HepG2 (cell line): ENCODE data around the gene GMPR. TPM values are rescaled to one million over a fixed set of nuclear protein-coding genes. Genes with fewer than 3 reads are reported as not detected.

Experiments used
- ATAC-seq: fragments of 200-7000 bp; cut with Tn5 transposase; 3 replicates; pipeline ENCODE4 v1.9.1; 2020; ENCODE audit warnings: mild to moderate bottlenecking, moderate library complexity
- BruUV-seq: library from RNA; stranded (reverse); fragments of 400-500 nt; replicated peaks from 2 replicates; lab custom pipeline; 2021; lab: Mats Ljungman, UMichigan
- CTCF ChIA-PET: fragments of 300-600 bp; formaldehyde crosslinking; extraction: SDS; loops from one replicate; lab custom pipeline; 2021; ENCODE audit warnings: low total read pairs, inconsistent platforms, low intra/inter-chr PET ratio; lab: Yijun Ruan, JAX
- POLR2A ChIA-PET: fragments of 350-600 bp; sonication (Branson Sonifier 250); formaldehyde crosslinking; loops from one replicate; lab custom pipeline; 2020; ENCODE audit warnings: antibody characterized with exemption, inconsistent platforms; lab: Yijun Ruan, JAX
- DNase-seq: peaks from one replicate; pipeline ENCODE4 v3.0.0-alpha.2; 2015; ENCODE audit warnings: low spot score
- FAIRE-seq: peaks from 3 replicates; lab custom pipeline; 2011; peaks lifted over from hg19 to GRCh38; lab: Jason Lieb, UNC
- H2AFZ ChIP-seq: one replicate; pipeline ENCODE4 v1.6.1; 2011; ENCODE audit warnings: low read length, inconsistent platforms
- H3K27ac ChIP-seq: fragments of 300-600 bp; 3 replicates; pipeline ENCODE4 v1.8.0; 2011; ENCODE audit warnings: mixed run types, mild to moderate bottlenecking, mixed read lengths, low read length, inconsistent platforms; ENCODE audit not compliant: insufficient read depth; ENCODE audit errors: extremely low read length
- H3K27me3 ChIP-seq, 2 experiments: fragments of 200-600 bp in 1 of 2; 2 replicates in 1 of 2; 3 replicates in 1 of 2; pipeline versions ENCODE4 v1.6.0 to v1.8.0; 2011; ENCODE audit warnings: low read length in 2 of 2, mild to moderate bottlenecking in 2 of 2, moderate library complexity in 2 of 2, inconsistent platforms in 1 of 2; ENCODE audit not compliant: insufficient read depth in 2 of 2, control insufficient read depth in 1 of 2
- H3K36me3 ChIP-seq, 2 experiments: fragments of 200-600 bp in 1 of 2; replicated peaks in 1 of 2; 2 replicates in 1 of 2; 3 replicates in 1 of 2; pipeline versions ENCODE4 v1.5.1 to v1.8.0; 2011; ENCODE audit warnings: low read length in 2 of 2, inconsistent platforms in 1 of 2; ENCODE audit not compliant: insufficient read depth in 2 of 2, control insufficient read depth in 1 of 2
- H3K4me1 ChIP-seq: 2 replicates; pipeline ENCODE4 v1.5.1; 2012; ENCODE audit warnings: low read length, inconsistent platforms; ENCODE audit not compliant: insufficient read depth
- H3K4me2 ChIP-seq: 2 replicates; pipeline ENCODE4 v1.6.0; 2011; ENCODE audit warnings: low read depth, low read length, inconsistent platforms
- H3K4me3 ChIP-seq, 3 experiments: fragments of 200-600 bp in 1 of 3; sonication (generic), shearing (Covaris generic) in 1 of 3; replicated peaks in 1 of 3; 2 replicates each; pipeline ENCODE4 v1.5.1; 2011 to 2016; ENCODE audit warnings: low read length in 3 of 3, inconsistent platforms in 2 of 3, low read depth in 2 of 3, mild to moderate bottlenecking in 2 of 3, control low read depth in 1 of 3, mixed read lengths in 1 of 3; ENCODE audit not compliant: insufficient read depth in 1 of 3
- H3K79me2 ChIP-seq: one replicate; pipeline ENCODE4 v1.6.1; 2011; ENCODE audit warnings: low read length, inconsistent platforms; ENCODE audit not compliant: insufficient read depth
- H3K9ac ChIP-seq: 2 replicates; pipeline ENCODE4 v1.6.0; 2011; ENCODE audit warnings: mild to moderate bottlenecking, low read depth, low read length, inconsistent platforms; ENCODE audit not compliant: insufficient read depth
- H3K9me3 ChIP-seq: 2 replicates; pipeline ENCODE4 v1.5.1; 2012; ENCODE audit warnings: mild to moderate bottlenecking, low read length
- H4K20me1 ChIP-seq: 2 replicates; pipeline ENCODE4 v1.6.0; 2011; ENCODE audit warnings: inconsistent platforms, mild to moderate bottlenecking, low read length, moderate library complexity; ENCODE audit not compliant: insufficient read depth
- FLYWCH1 ChIP-seq: sonication (generic); formaldehyde crosslinking; IDR thresholded peaks from 2 replicates; pipeline ENCODE4 v1.8.1; 2023; ENCODE audit warnings: mild to moderate bottlenecking, missing genetic modification reagents
- HNRNPH1 ChIP-seq: fragments of 200-400 bp; formaldehyde crosslinking; optimal IDR thresholded peaks from 2 replicates; pipeline ENCODE3; 2017; ENCODE audit warnings: mild to moderate bottlenecking, low read depth, low read length
- ZFY ChIP-seq: sonication (generic); formaldehyde crosslinking; IDR thresholded peaks from 2 replicates; pipeline ENCODE4 v1.4.0; 2020; ENCODE audit warnings: missing genetic modification reagents
- ZNF33A ChIP-seq: sonication (generic); formaldehyde crosslinking; IDR thresholded peaks from 2 replicates; pipeline ENCODE4 v1.5.1; 2020; ENCODE audit warnings: missing genetic modification reagents, mild to moderate bottlenecking, moderate library complexity, borderline replicate concordance
- ZNF589 ChIP-seq: sonication (generic); formaldehyde crosslinking; conservative IDR thresholded peaks from 2 replicates; pipeline ENCODE4 v1.8.0; 2022; ENCODE audit warnings: mild to moderate bottlenecking, moderate library complexity, missing genetic modification reagents
- ZNF598 ChIP-seq: sonication (generic); formaldehyde crosslinking; IDR thresholded peaks from 2 replicates; pipeline ENCODE4 v1.5.1; 2020; ENCODE audit warnings: mild to moderate bottlenecking, missing genetic modification reagents, borderline replicate concordance
- ZSCAN21 ChIP-seq: sonication (generic); formaldehyde crosslinking; IDR thresholded peaks from 2 replicates; pipeline ENCODE4 v1.8.0; 2022; ENCODE audit warnings: mild to moderate bottlenecking, missing genetic modification reagents, moderate library complexity, borderline replicate concordance
- WGBS: methylation state at CpG from one replicate; pipeline ENCODE4 v1.1.6; 2017; ENCODE audit warnings: low lambda C conversion rate; 5-methylcytosine and 5-hydroxymethylcytosine counted together
- in situ Hi-C: cut with HindIII; loops from 2 replicates; pipeline ENCODE4 v1.10.0; 2017; ENCODE audit warnings: low pct_unique_long_range_greater_than_20kb; ENCODE audit not compliant: extremely low pct_ligation_motif_present
- intact Hi-C: fragments of 100-400 bp; cut with micrococcal nuclease; formaldehyde crosslinking; loops from one replicate; pipeline ENCODE4 v1.10.0; 2022; ENCODE audit not compliant: unreplicated experiment
- polyA plus RNA-seq, 8 experiments: library from polyadenylated mRNA; depleted of rRNA in 3 of 8; stranded (reverse) in 7 of 8; unstranded in 1 of 8; fragments of >200 nt; fragmentation: Illumina TruSeq in 4 of 8; extraction: Trizol in 4 of 8; gene quantifications; 2 replicates each; pipeline versions ENCODE4 v1.2.1 to v1.2.3, GENCODE V29; 2011 to 2016; ENCODE audit warnings: low read depth in 4 of 8, missing spikeins in 1 of 8, mixed read lengths in 1 of 8; ENCODE audit not compliant: insufficient read depth in 1 of 8
- total RNA-seq, 5 experiments: library from RNA; depleted of rRNA; stranded (reverse); fragments of >200 nt; fragmentation: Illumina TruSeq; extraction: Trizol; gene quantifications; 2 replicates each; pipeline ENCODE4 v1.2.3, GENCODE V29; 2016; ENCODE audit warnings: low read depth in 1 of 5
- TF ChIP-seq, protein P1 (sequence below): sonication (generic); formaldehyde crosslinking; conservative IDR thresholded peaks from 2 replicates; pipeline ENCODE4 v1.8.1; 2023; ENCODE audit warnings: missing genetic modification reagents
- TF ChIP-seq, protein P2 (sequence below): IDR thresholded peaks from 2 replicates; pipeline ENCODE4 v1.6.1; 2018; ENCODE audit warnings: missing genetic modification reagents
- TF ChIP-seq, protein P3 (sequence below): sonication (generic); formaldehyde crosslinking; IDR thresholded peaks from 2 replicates; pipeline ENCODE4 v1.4.0; 2020; ENCODE audit warnings: missing genetic modification reagents

GMPR gene
- total and polyA plus RNA-seq, 2 of the 13 experiments (the other 11 are each of a cell fraction or from before 2014, with no cell fraction given): not detected

DNA sequence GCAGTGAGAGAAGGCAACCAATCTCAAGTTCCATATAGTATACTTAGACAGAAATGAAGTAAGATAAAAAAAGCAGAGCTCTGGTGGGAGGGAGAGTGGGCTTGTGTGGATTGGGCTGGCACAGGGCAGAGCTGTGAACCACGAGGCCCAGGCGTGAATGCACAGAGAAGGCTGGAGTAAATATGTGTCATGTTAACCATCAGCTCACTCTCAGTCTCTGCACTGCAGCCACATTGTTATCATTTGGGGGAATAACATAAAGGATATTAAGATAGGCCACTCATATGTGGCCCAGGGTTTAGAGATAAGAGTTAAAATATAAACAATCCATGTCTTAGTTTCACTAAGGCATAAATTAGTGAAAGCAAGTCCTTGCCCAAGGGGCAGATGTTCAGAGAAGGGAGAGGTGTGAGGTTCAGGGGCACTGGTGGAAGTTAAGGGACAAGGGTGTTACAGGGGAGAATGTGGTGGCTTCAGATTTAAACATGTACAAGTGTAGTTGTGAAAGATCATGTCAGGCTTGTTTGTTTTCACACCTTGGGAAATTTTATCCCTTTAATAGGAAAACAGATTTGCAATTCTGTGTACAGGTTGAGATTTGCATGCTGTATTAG lies 14.4 kb downstream of the GMPR start:
- ATAC-seq (no peak), FAIRE-seq (no peak), DNase-seq (no peak)
- H3K4me2 ChIP-seq: no peak overlapping the region
- ChIA-PET POLR2A (no interaction called here), CTCF (no interaction called here)
- no peaks in the 10 kb centered on the region for H4K20me1 ChIP-seq
- H2AFZ ChIP-seq: no peak overlapping the region
- no peaks in the 10 kb centered on the region for H3K79me2 ChIP-seq
- no peaks in the 10 kb centered on the region for H3K4me1 ChIP-seq
- H3K4me3 ChIP-seq: no peak overlapping the region
- no peak overlapping the region for H3K27ac ChIP-seq
- TF ChIP-seq ZNF589 (CRISPR knock-in tag) (no peak), ZSCAN21 (CRISPR knock-in tag) (no peak), HNRNPH1 (no peak), ZFY (no peak), FLYWCH1 (no peak), ZNF33A (CRISPR knock-in tag) (no peak), ZNF598 (CRISPR knock-in tag) (no peak)
- TF ChIP-seq, protein P1, sequence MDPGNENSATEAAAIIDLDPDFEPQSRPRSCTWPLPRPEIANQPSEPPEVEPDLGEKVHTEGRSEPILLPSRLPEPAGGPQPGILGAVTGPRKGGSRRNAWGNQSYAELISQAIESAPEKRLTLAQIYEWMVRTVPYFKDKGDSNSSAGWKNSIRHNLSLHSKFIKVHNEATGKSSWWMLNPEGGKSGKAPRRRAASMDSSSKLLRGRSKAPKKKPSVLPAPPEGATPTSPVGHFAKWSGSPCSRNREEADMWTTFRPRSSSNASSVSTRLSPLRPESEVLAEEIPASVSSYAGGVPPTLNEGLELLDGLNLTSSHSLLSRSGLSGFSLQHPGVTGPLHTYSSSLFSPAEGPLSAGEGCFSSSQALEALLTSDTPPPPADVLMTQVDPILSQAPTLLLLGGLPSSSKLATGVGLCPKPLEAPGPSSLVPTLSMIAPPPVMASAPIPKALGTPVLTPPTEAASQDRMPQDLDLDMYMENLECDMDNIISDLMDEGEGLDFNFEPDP (CRISPR knock-in tag): no peak
- TF ChIP-seq, protein P2, sequence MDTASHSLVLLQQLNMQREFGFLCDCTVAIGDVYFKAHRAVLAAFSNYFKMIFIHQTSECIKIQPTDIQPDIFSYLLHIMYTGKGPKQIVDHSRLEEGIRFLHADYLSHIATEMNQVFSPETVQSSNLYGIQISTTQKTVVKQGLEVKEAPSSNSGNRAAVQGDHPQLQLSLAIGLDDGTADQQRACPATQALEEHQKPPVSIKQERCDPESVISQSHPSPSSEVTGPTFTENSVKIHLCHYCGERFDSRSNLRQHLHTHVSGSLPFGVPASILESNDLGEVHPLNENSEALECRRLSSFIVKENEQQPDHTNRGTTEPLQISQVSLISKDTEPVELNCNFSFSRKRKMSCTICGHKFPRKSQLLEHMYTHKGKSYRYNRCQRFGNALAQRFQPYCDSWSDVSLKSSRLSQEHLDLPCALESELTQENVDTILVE: no peak
- TF ChIP-seq, protein P3, sequence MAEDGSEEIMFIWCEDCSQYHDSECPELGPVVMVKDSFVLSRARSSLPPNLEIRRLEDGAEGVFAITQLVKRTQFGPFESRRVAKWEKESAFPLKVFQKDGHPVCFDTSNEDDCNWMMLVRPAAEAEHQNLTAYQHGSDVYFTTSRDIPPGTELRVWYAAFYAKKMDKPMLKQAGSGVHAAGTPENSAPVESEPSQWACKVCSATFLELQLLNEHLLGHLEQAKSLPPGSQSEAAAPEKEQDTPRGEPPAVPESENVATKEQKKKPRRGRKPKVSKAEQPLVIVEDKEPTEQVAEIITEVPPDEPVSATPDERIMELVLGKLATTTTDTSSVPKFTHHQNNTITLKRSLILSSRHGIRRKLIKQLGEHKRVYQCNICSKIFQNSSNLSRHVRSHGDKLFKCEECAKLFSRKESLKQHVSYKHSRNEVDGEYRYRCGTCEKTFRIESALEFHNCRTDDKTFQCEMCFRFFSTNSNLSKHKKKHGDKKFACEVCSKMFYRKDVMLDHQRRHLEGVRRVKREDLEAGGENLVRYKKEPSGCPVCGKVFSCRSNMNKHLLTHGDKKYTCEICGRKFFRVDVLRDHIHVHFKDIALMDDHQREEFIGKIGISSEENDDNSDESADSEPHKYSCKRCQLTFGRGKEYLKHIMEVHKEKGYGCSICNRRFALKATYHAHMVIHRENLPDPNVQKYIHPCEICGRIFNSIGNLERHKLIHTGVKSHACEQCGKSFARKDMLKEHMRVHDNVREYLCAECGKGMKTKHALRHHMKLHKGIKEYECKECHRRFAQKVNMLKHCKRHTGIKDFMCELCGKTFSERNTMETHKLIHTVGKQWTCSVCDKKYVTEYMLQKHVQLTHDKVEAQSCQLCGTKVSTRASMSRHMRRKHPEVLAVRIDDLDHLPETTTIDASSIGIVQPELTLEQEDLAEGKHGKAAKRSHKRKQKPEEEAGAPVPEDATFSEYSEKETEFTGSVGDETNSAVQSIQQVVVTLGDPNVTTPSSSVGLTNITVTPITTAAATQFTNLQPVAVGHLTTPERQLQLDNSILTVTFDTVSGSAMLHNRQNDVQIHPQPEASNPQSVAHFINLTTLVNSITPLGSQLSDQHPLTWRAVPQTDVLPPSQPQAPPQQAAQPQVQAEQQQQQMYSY (CRISPR knock-in tag): no peak
- H3K9me3 ChIP-seq: no peaks in the 10 kb centered on the region
- BruUV-seq: no TSS peak
- no peak overlapping the region for H3K9ac ChIP-seq
- in situ Hi-C loops (no loop called here), intact Hi-C loops (no loop called here)
- WGBS: 27% methylated on average over 2 of the region's 2 CpGs
- peaks cover 0 to 10% of the 10 kb centered on the region in 2 experiments; a peak in 3 of 5 replicates for H3K27me3 ChIP-seq
- H3K36me3 ChIP-seq: no peaks in the 10 kb centered on the region
